ENCODE measurements around the gene LDLRAD4.

DNA sequence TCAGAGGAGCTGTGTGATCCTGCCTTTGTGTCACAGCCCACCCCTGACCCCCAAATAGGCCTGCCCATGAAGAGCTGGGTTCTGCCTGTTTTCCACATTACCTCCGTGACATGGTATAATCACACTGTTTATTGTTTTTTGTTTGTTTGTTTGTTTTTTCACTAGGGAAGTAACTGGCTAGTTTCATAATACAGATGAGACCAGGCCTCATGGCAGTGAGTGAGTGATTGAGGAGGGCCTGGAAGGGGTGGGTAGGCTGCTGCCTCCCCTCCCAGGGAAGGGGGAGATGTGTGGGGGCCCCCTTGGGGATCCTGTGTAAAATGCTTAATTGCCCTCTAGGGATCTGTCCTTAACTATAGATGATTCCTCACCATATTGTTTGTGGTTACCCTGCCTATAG is 190.5 kb downstream of the LDLRAD4 start:
- TF ChIP-seq PPARA (CRISPR knock-in tag; IDR thresholded peaks at IDR 0.05; ENCODE audit: borderline replicate concordance), result no peak
- TF ChIP-seq BACH2 (CRISPR knock-in tag; IDR thresholded peaks at IDR 0.05; ENCODE audit: borderline replicate concordance), result no peak
- no peak for TF ChIP-seq ZNF8 (CRISPR knock-in tag; IDR thresholded peaks at IDR 0.05)
- TF ChIP-seq RARB (CRISPR knock-in tag; IDR thresholded peaks at IDR 0.05), result no peak
- no peak for TF ChIP-seq ZNF565 (CRISPR knock-in tag; conservative IDR thresholded peaks at IDR 0.05; ENCODE audit: low read depth)
- TF ChIP-seq ZFP3 (CRISPR knock-in tag; IDR thresholded peaks at IDR 0.05), result no peak
- TF ChIP-seq, protein P1, sequence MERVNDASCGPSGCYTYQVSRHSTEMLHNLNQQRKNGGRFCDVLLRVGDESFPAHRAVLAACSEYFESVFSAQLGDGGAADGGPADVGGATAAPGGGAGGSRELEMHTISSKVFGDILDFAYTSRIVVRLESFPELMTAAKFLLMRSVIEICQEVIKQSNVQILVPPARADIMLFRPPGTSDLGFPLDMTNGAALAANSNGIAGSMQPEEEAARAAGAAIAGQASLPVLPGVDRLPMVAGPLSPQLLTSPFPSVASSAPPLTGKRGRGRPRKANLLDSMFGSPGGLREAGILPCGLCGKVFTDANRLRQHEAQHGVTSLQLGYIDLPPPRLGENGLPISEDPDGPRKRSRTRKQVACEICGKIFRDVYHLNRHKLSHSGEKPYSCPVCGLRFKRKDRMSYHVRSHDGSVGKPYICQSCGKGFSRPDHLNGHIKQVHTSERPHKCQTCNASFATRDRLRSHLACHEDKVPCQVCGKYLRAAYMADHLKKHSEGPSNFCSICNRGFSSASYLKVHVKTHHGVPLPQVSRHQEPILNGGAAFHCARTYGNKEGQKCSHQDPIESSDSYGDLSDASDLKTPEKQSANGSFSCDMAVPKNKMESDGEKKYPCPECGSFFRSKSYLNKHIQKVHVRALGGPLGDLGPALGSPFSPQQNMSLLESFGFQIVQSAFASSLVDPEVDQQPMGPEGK (CRISPR knock-in tag; IDR thresholded peaks at IDR 0.05; ENCODE audit: borderline replicate concordance), result no peak
- TF ChIP-seq, protein P2, sequence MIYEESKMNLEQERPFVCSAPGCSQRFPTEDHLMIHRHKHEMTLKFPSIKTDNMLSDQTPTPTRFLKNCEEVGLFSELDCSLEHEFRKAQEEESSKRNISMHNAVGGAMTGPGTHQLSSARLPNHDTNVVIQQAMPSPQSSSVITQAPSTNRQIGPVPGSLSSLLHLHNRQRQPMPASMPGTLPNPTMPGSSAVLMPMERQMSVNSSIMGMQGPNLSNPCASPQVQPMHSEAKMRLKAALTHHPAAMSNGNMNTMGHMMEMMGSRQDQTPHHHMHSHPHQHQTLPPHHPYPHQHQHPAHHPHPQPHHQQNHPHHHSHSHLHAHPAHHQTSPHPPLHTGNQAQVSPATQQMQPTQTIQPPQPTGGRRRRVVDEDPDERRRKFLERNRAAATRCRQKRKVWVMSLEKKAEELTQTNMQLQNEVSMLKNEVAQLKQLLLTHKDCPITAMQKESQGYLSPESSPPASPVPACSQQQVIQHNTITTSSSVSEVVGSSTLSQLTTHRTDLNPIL (CRISPR knock-in tag; IDR thresholded peaks at IDR 0.05; ENCODE audit: low read depth), result no peak
- no peak for TF ChIP-seq ISL1 (CRISPR knock-in tag; IDR thresholded peaks at IDR 0.05)
- TF ChIP-seq ESRRG (CRISPR knock-in tag; IDR thresholded peaks at IDR 0.05), result no peak
- TF ChIP-seq ZNF70 (CRISPR knock-in tag; IDR thresholded peaks at IDR 0.05), result no peak
- TF ChIP-seq ARNTL (CRISPR knock-in tag; IDR thresholded peaks at IDR 0.05; ENCODE audit: borderline replicate concordance, low read depth), result no peak
- TF ChIP-seq, protein P3, sequence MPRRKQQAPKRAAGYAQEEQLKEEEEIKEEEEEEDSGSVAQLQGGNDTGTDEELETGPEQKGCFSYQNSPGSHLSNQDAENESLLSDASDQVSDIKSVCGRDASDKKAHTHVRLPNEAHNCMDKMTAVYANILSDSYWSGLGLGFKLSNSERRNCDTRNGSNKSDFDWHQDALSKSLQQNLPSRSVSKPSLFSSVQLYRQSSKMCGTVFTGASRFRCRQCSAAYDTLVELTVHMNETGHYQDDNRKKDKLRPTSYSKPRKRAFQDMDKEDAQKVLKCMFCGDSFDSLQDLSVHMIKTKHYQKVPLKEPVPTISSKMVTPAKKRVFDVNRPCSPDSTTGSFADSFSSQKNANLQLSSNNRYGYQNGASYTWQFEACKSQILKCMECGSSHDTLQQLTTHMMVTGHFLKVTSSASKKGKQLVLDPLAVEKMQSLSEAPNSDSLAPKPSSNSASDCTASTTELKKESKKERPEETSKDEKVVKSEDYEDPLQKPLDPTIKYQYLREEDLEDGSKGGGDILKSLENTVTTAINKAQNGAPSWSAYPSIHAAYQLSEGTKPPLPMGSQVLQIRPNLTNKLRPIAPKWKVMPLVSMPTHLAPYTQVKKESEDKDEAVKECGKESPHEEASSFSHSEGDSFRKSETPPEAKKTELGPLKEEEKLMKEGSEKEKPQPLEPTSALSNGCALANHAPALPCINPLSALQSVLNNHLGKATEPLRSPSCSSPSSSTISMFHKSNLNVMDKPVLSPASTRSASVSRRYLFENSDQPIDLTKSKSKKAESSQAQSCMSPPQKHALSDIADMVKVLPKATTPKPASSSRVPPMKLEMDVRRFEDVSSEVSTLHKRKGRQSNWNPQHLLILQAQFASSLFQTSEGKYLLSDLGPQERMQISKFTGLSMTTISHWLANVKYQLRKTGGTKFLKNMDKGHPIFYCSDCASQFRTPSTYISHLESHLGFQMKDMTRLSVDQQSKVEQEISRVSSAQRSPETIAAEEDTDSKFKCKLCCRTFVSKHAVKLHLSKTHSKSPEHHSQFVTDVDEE (CRISPR knock-in tag; IDR thresholded peaks at IDR 0.05), result no peak

Measured in SK-N-SH treated with all-trans-retinoic acid at 6 μM for 48 hours (cell line).